ENCODE data around the gene C2orf81. TPM values are rescaled to one million over a fixed set of nuclear protein-coding genes. Genes with fewer than 3 reads are reported as not detected.
"Not testable (repeated sequence)": the region's sequence is repeated elsewhere in the genome, so short reads cannot be mapped to it uniquely, and the experiment has no call there.

The C2orf81 gene
- total and polyA plus RNA-seq, 8 donors: 0.87 to 6.5 (median 2.0) TPM

- ATAC-seq (no peak), DNase-seq (no peak), FAIRE-seq (no peak)
- TF ChIP-seq CTCF (IDR thresholded peaks at IDR 0.05): no peak
- Histone ChIP-seq H3K4me3 (no peak overlapping the region), H3K27ac (no peak overlapping the region), H3K27me3 (no peaks in the 10 kb centered on the region), H3K36me3 (no peaks in the 10 kb centered on the region), H3K9me3 (no peaks in the 10 kb centered on the region), H3K4me1 (peaks cover 3 to 8% (median 4%) of the 10 kb centered on the region in 3 donors)
- intact Hi-C loops (cut with DNase I): no loop called here
- WGBS, 2 donors: 78 to 84% methylated on average over 3 of the region's 3 CpGs
Observed at GRCh38 chr2:74450570-74451190, 29.3 kb upstream of the C2orf81 start.

GRCh38 chr2:74448771-74449170 is 27.4 kb upstream of the C2orf81 start:
- Histone ChIP-seq H3K36me3 (no peaks in the 10 kb centered on the region), H3K27me3 (no peaks in the 10 kb centered on the region), H3K4me3 (no peak overlapping the region), H3K4me1 (no peaks in the 10 kb centered on the region), H3K27ac (no peak overlapping the region), H3K9me3 (no peaks in the 10 kb centered on the region)
- no peak for TF ChIP-seq CTCF (IDR thresholded peaks at IDR 0.05)
- no peak for ATAC-seq
- intact Hi-C loops (cut with DNase I): no loop called here
- DNase-seq: no peak
- no peak for FAIRE-seq
- WGBS, 2 donors: 81 to 87% methylated on average over 2 of the region's 2 CpGs

GRCh38 chr2:74447230-74447999 is 26.0 kb upstream of the C2orf81 start:
- no peaks in the 10 kb centered on the region for H3K27me3 ChIP-seq
- no peak overlapping the region for H3K27ac ChIP-seq
- no peak for DNase-seq
- no peak overlapping the region for H3K4me3 ChIP-seq
- WGBS, 2 donors: 56 to 58% methylated on average over 5 of the region's 5 CpGs
- peaks cover 0 to 4% (median 0%) of the 10 kb centered on the region in 3 donors for H3K4me1 ChIP-seq
- no peaks in the 10 kb centered on the region for H3K9me3 ChIP-seq
- TF ChIP-seq CTCF (IDR thresholded peaks at IDR 0.05): no peak
- intact Hi-C loops (cut with DNase I): no loop called here
- peak; percentile 45 to 71 (median 64) for ATAC-seq
- H3K36me3 ChIP-seq: no peaks in the 10 kb centered on the region
- FAIRE-seq: no peak

GRCh38 chr2:74444498-74445318 is 23.3 kb upstream of the C2orf81 start:
- no peak for DNase-seq
- H3K4me3 ChIP-seq: no peak overlapping the region
- H3K9me3 ChIP-seq: no peaks in the 10 kb centered on the region
- no peaks in the 10 kb centered on the region for H3K27me3 ChIP-seq
- FAIRE-seq: no peak
- WGBS, 2 donors: 47 to 51% methylated on average over 5 of the region's 5 CpGs
- ATAC-seq: no peak
- no peaks in the 10 kb centered on the region for H3K36me3 ChIP-seq
- H3K27ac ChIP-seq: peak overlapping the region in 1 of 4 donors; percentile 5
- peaks cover 0 to 7% (median 2%) of the 10 kb centered on the region in 3 donors for H3K4me1 ChIP-seq
- intact Hi-C loops (cut with DNase I): no loop called here
- TF ChIP-seq CTCF (IDR thresholded peaks at IDR 0.05): no peak

- WGBS, 2 donors: 64 to 65% methylated on average over 16 of the region's 16 CpGs
- FAIRE-seq; H3K27me3 ChIP-seq; H3K36me3 ChIP-seq; ATAC-seq; H3K9me3 ChIP-seq; intact Hi-C loops (cut with DNase I); DNase-seq: not testable (repeated sequence)
- Histone ChIP-seq H3K4me1 (peaks cover 0 to 22% (median 9%) of the 10 kb centered on the region in 3 donors), H3K4me3 (peak overlapping the region in 3 of 4 donors; percentile 70 to 80 (median 71)), H3K27ac (peak overlapping the region; percentile 94 to 99 (median 98))
Observed at GRCh38 chr2:74442483-74443297, 21.3 kb upstream of the C2orf81 start.

Data from pancreas (tissue), 10 donors.